Colonic mucosa (tissue), 4 donors: ENCODE measurements around the gene AKT1. TPM values are rescaled to one million over a fixed set of nuclear protein-coding genes. Genes with fewer than 3 reads are reported as not detected.

Source experiments
- DNase-seq: peaks from one replicate; pipeline ENCODE4 v3.0.0-alpha.2; 2020
- H3K27ac ChIP-seq: fragments of 200-600 bp; one replicate; pipeline ENCODE4 v1.8.0; 2021
- H3K27me3 ChIP-seq: fragments of 200-600 bp; one replicate; pipeline ENCODE4 v1.8.0; 2021
- H3K36me3 ChIP-seq: fragments of 200-600 bp; one replicate; pipeline ENCODE4 v1.8.0; 2021
- H3K4me1 ChIP-seq: fragments of 200-600 bp; one replicate; pipeline ENCODE4 v1.8.0; 2021; ENCODE audit warnings: mild to moderate bottlenecking
- H3K4me3 ChIP-seq: fragments of 200-600 bp; one replicate; pipeline ENCODE4 v1.8.0; 2021
- H3K9ac ChIP-seq, 2 donors: one replicate each; pipeline ENCODE4 v1.7.0; 2013; ENCODE audit warnings: control low read depth in 2 of 2, low read depth in 2 of 2, low read length in 2 of 2
- H3K9me3 ChIP-seq: fragments of 200-600 bp; one replicate; pipeline ENCODE4 v1.8.0; 2021
- CTCF ChIP-seq: fragments of 200-600 bp; IDR thresholded peaks from one replicate; pipeline ENCODE4 v1.8.0; 2022; ENCODE audit warnings: antibody characterized with exemption, mild to moderate bottlenecking
- intact Hi-C: fragments of 100-400 bp; cut with DNase I; formaldehyde crosslinking; loops from one replicate; pipeline ENCODE4 v1.14.1; 2022
- total RNA-seq, 2 donors: library from RNA; stranded (reverse); fragmentation: NEBNext Ultra II Directional in 1 of 2; extraction: Animal tissue kit (Norgen Biotek cat#: 25700) in 1 of 2; gene quantifications; one replicate each; pipeline ENCODE4 v1.2.1, GENCODE V29; 2021
- donor health status: healthy.
- donor health status: DM: no; HTN: no; CAD: no.
- donor health status: DM: no; HTN: no; CAD: no.

Gene AKT1
- total RNA-seq, 2 donors from 2014 or later: 117 to 181 TPM

- no peaks in the 10 kb centered on the region for H3K36me3 ChIP-seq
- H3K4me1 ChIP-seq: peaks cover 2% of the 10 kb centered on the region
- no peak for DNase-seq
- no peaks in the 10 kb centered on the region for H3K9me3 ChIP-seq
- H3K27me3 ChIP-seq: no peaks in the 10 kb centered on the region
- H3K27ac ChIP-seq: no peak overlapping the region
- H3K9ac ChIP-seq: no peak overlapping the region
- no peak for TF ChIP-seq CTCF
- no peak overlapping the region for H3K4me3 ChIP-seq
- intact Hi-C loops: no loop called here
These were observed 52.7 kb downstream of the AKT1 start for GRCh38 chr14:104742586-104743455.

GRCh38 chr14:104741803-104742251, 53.7 kb downstream of the AKT1 start:
- intact Hi-C loops: no loop called here
- no peaks in the 10 kb centered on the region for H3K27me3 ChIP-seq
- no peak overlapping the region for H3K4me3 ChIP-seq
- no peaks in the 10 kb centered on the region for H3K4me1 ChIP-seq
- H3K27ac ChIP-seq: no peak overlapping the region
- no peaks in the 10 kb centered on the region for H3K36me3 ChIP-seq
- no peak for TF ChIP-seq CTCF
- no peak overlapping the region for H3K9ac ChIP-seq
- H3K9me3 ChIP-seq: no peaks in the 10 kb centered on the region
- no peak for DNase-seq

GRCh38 chr14:104741108-104741802, 54.3 kb downstream of the AKT1 start:
- H3K27me3 ChIP-seq: no peaks in the 10 kb centered on the region
- no peak overlapping the region for H3K4me3 ChIP-seq
- H3K27ac ChIP-seq: no peak overlapping the region
- intact Hi-C loops: no loop called here
- no peaks in the 10 kb centered on the region for H3K9me3 ChIP-seq
- no peak overlapping the region for H3K9ac ChIP-seq
- no peak for DNase-seq
- H3K36me3 ChIP-seq: no peaks in the 10 kb centered on the region
- TF ChIP-seq CTCF: no peak
- H3K4me1 ChIP-seq: no peaks in the 10 kb centered on the region

- H3K4me3 ChIP-seq: no peak overlapping the region
- H3K9ac ChIP-seq: peak overlapping the region in 1 of 2 donors; percentile 24
- H3K27ac ChIP-seq: no peak overlapping the region
- no peaks in the 10 kb centered on the region for H3K36me3 ChIP-seq
- H3K27me3 ChIP-seq: no peaks in the 10 kb centered on the region
- TF ChIP-seq CTCF: no peak
- no peaks in the 10 kb centered on the region for H3K9me3 ChIP-seq
- no peaks in the 10 kb centered on the region for H3K4me1 ChIP-seq
- intact Hi-C loops: no loop called here
- no peak for DNase-seq
These were observed 55.7 kb downstream of the AKT1 start for GRCh38 chr14:104739546-104740516.

GRCh38 chr14:104739026-104739425, 56.5 kb downstream of the AKT1 start:
- no peak for DNase-seq
- Histone ChIP-seq H3K27me3 (no peaks in the 10 kb centered on the region), H3K9me3 (no peaks in the 10 kb centered on the region), H3K36me3 (no peaks in the 10 kb centered on the region), H3K9ac (no peak overlapping the region), H3K4me1 (no peaks in the 10 kb centered on the region), H3K4me3 (no peak overlapping the region), H3K27ac (no peak overlapping the region)
- intact Hi-C loops: no loop called here
- no peak for TF ChIP-seq CTCF
